ENCODE results near the gene COL11A2.

COL11A2 gene

GRCh38 chr6:33181141-33181540, 11.1 kb downstream of the COL11A2 start:
- no peak for TF ChIP-seq FOXM1 (IDR thresholded peaks at IDR 0.05; ENCODE audit: borderline replicate concordance, low read depth)
- TF ChIP-seq TEAD4 (IDR thresholded peaks at IDR 0.05), result no peak
- no peak for TF ChIP-seq TAF1 (IDR thresholded peaks at IDR 0.05; ENCODE audit: low read depth)
- no peak for TF ChIP-seq EGR1 (IDR thresholded peaks at IDR 0.05)
- no peak for TF ChIP-seq RAD21 (IDR thresholded peaks at IDR 0.05; ENCODE audit: low read depth)
- no peak for TF ChIP-seq ZBTB7A (IDR thresholded peaks at IDR 0.05; ENCODE audit: low read depth)
- no peak for TF ChIP-seq CREB1 (IDR thresholded peaks at IDR 0.05; ENCODE audit: low read depth)
- TF ChIP-seq REST (IDR thresholded peaks at IDR 0.05; ENCODE audit: low read depth), result no peak
- TF ChIP-seq CEBPB (IDR thresholded peaks at IDR 0.05), result no peak
- no peak for TF ChIP-seq EP300 (IDR thresholded peaks at IDR 0.05; ENCODE audit: borderline replicate concordance)
- TF ChIP-seq USF1 (IDR thresholded peaks at IDR 0.05), result no peak

GRCh38 chr6:33178755-33179475, 13.4 kb downstream of the COL11A2 start:
- no peak for TF ChIP-seq RAD21 (IDR thresholded peaks at IDR 0.05; ENCODE audit: low read depth)
- no peak for TF ChIP-seq ZBTB7A (IDR thresholded peaks at IDR 0.05; ENCODE audit: low read depth)
- TF ChIP-seq YY1 (IDR thresholded peaks at IDR 0.05; ENCODE audit: low read depth), result no peak
- TF ChIP-seq MAX (IDR thresholded peaks at IDR 0.05), result no peak
- TF ChIP-seq FOXM1 (IDR thresholded peaks at IDR 0.05; ENCODE audit: borderline replicate concordance, low read depth), result no peak
- no peak for TF ChIP-seq TEAD4 (IDR thresholded peaks at IDR 0.05)
- TF ChIP-seq TCF12 (IDR thresholded peaks at IDR 0.05; ENCODE audit: low read depth), result no peak
- no peak for TF ChIP-seq EGR1 (IDR thresholded peaks at IDR 0.05)
- TF ChIP-seq TAF1 (IDR thresholded peaks at IDR 0.05; ENCODE audit: low read depth), result no peak

GRCh38 chr6:33177552-33178446, 14.5 kb downstream of the COL11A2 start:
- TF ChIP-seq CEBPB (IDR thresholded peaks at IDR 0.05) (no peak), EP300 (IDR thresholded peaks at IDR 0.05; ENCODE audit: borderline replicate concordance) (no peak)

GRCh38 chr6:33176906-33177305, 15.4 kb downstream of the COL11A2 start:
- TF ChIP-seq CREB1 (IDR thresholded peaks at IDR 0.05; ENCODE audit: low read depth), result no peak
- TF ChIP-seq EGR1 (IDR thresholded peaks at IDR 0.05), result no peak
- no peak for TF ChIP-seq RAD21 (IDR thresholded peaks at IDR 0.05; ENCODE audit: low read depth)
- no peak for TF ChIP-seq MAX (IDR thresholded peaks at IDR 0.05)
- no peak for TF ChIP-seq EP300 (IDR thresholded peaks at IDR 0.05; ENCODE audit: borderline replicate concordance)
- TF ChIP-seq REST (IDR thresholded peaks at IDR 0.05; ENCODE audit: low read depth), result no peak
- TF ChIP-seq TCF12 (IDR thresholded peaks at IDR 0.05; ENCODE audit: low read depth), result no peak
- no peak for TF ChIP-seq FOXM1 (IDR thresholded peaks at IDR 0.05; ENCODE audit: borderline replicate concordance, low read depth)
- no peak for TF ChIP-seq CEBPB (IDR thresholded peaks at IDR 0.05)
- TF ChIP-seq USF1 (IDR thresholded peaks at IDR 0.05), result no peak
- no peak for TF ChIP-seq NFIC (IDR thresholded peaks at IDR 0.05)
- TF ChIP-seq YY1 (IDR thresholded peaks at IDR 0.05; ENCODE audit: low read depth), result no peak
- no peak for TF ChIP-seq TAF1 (IDR thresholded peaks at IDR 0.05; ENCODE audit: low read depth)
- no peak for TF ChIP-seq TEAD4 (IDR thresholded peaks at IDR 0.05)

GRCh38 chr6:33175436-33176069, 16.7 kb downstream of the COL11A2 start:
- TF ChIP-seq ZBTB7A (IDR thresholded peaks at IDR 0.05; ENCODE audit: low read depth), result no peak
- TF ChIP-seq EP300 (IDR thresholded peaks at IDR 0.05; ENCODE audit: borderline replicate concordance), result no peak
- TF ChIP-seq CEBPB (IDR thresholded peaks at IDR 0.05), result no peak
- no peak for TF ChIP-seq MAX (IDR thresholded peaks at IDR 0.05)
- TF ChIP-seq CREB1 (IDR thresholded peaks at IDR 0.05; ENCODE audit: low read depth), result no peak
- TF ChIP-seq FOXM1 (IDR thresholded peaks at IDR 0.05; ENCODE audit: borderline replicate concordance, low read depth), result no peak
